DND-41 (cell line): ENCODE data around the gene ZNF280A.

Source experiments
- ATAC-seq: fragments of 200-7000 bp; cut with Tn5 transposase; 3 replicates; pipeline ENCODE4 v1.9.1; 2021; ENCODE audit warnings: low read depth; ENCODE audit not compliant: insufficient read depth
- DNase-seq: peaks from one replicate; pipeline ENCODE4 v3.0.0-alpha.2; 2020
- H2AFZ ChIP-seq: 2 replicates; pipeline ENCODE4 v1.6.0; 2012; ENCODE audit warnings: low read depth, low read length
- H3K27ac ChIP-seq: 2 replicates; pipeline ENCODE4 v1.5.1; 2012; ENCODE audit warnings: low read length, inconsistent platforms
- H3K27me3 ChIP-seq: fragments of 200-600 bp; sonication (generic); 2 replicates; pipeline ENCODE4 v1.6.0; 2012; ENCODE audit warnings: low read length, mild to moderate bottlenecking, inconsistent platforms; ENCODE audit not compliant: insufficient read depth, poor library complexity
- H3K36me3 ChIP-seq: 2 replicates; pipeline ENCODE4 v1.5.1; 2012; ENCODE audit warnings: low read length, inconsistent platforms; ENCODE audit not compliant: insufficient read depth
- H3K4me1 ChIP-seq: 2 replicates; pipeline ENCODE4 v1.5.1; 2012; ENCODE audit warnings: mild to moderate bottlenecking, low read length; ENCODE audit not compliant: insufficient read depth
- H3K4me2 ChIP-seq: 2 replicates; pipeline ENCODE4 v1.6.0; 2012; ENCODE audit warnings: mild to moderate bottlenecking, moderate library complexity, low read length, inconsistent platforms; ENCODE audit not compliant: insufficient read depth
- H3K4me3 ChIP-seq, 2 experiments: fragments of 200-600 bp in 1 of 2; shearing (Covaris generic) in 1 of 2; 2 replicates each; pipeline ENCODE4 v1.5.1; 2012 to 2016; ENCODE audit warnings: inconsistent platforms in 2 of 2, low read length in 2 of 2, mild to moderate bottlenecking in 2 of 2, low read depth in 1 of 2, moderate library complexity in 1 of 2
- H3K79me2 ChIP-seq: 2 replicates; pipeline ENCODE4 v1.6.0; 2012; ENCODE audit warnings: low read length, inconsistent platforms; ENCODE audit not compliant: insufficient read depth
- H3K9ac ChIP-seq: 2 replicates; pipeline ENCODE4 v1.6.0; 2012; ENCODE audit warnings: low read depth, mild to moderate bottlenecking, inconsistent platforms, low read length, moderate library complexity
- H3K9me3 ChIP-seq: 2 replicates; pipeline ENCODE4 v1.5.1; 2012; ENCODE audit warnings: low read length, moderate library complexity, mild to moderate bottlenecking, inconsistent platforms; ENCODE audit not compliant: insufficient read depth, severe bottlenecking
- H4K20me1 ChIP-seq: 2 replicates; pipeline ENCODE4 v1.6.0; 2012; ENCODE audit warnings: low read length; ENCODE audit not compliant: insufficient read depth
- EZH2 ChIP-seq: IDR thresholded peaks from 3 replicates; pipeline ENCODE4 v1.6.1; 2012; ENCODE audit warnings: borderline replicate concordance, low read depth, mild to moderate bottlenecking, moderate library complexity, low read length, inconsistent platforms; ENCODE audit not compliant: severe bottlenecking
- TF ChIP-seq, protein P1 (sequence below): IDR thresholded peaks from 2 replicates; pipeline ENCODE4 v1.5.1; 2012; ENCODE audit warnings: borderline replicate concordance, low read length, moderate library complexity, mild to moderate bottlenecking; ENCODE audit not compliant: poor library complexity, severe bottlenecking; ENCODE audit errors: extremely low read depth

ZNF280A gene

DNA sequence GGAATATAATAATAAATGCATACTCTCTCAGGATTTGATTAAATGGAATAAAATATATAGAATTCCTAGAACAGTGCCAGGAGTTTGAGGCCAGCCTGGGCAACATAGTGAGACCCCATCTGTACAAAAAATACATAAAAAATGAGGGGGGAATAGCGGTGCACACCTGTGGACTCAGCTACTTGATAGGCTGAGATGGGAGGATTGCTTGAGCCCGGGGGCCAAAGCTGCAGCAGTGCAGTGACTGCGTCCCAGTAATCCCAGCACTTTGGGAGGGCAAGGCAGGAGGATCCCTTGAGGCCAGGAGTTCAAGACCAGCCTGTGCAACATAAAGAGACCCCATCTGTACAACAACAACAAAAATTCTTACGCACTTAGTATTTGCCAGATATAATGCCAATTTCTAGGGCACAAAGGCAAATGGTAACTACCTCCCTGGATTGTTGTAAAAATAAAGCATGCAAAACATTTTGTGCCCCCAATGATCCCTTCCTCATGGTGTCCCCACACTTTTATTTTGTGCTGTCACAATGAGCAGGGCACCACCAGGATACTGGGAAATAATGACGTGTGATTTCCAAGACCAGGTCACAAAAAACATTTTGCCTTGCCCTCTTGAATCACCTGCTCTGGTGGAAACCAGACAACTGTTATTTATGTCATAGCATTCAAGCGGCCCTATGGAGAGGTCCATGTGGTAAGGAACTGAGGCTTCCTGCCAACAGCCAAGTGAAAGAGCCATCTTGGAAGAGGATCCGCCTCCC lies 18.3 kb upstream of the ZNF280A start:
- Histone ChIP-seq H3K4me3 (no peak overlapping the region), H3K36me3 (no peaks in the 10 kb centered on the region), H3K4me1 (no peaks in the 10 kb centered on the region), H2AFZ (no peak overlapping the region), H3K9ac (no peak overlapping the region), H3K27ac (no peak overlapping the region), H3K79me2 (no peaks in the 10 kb centered on the region), H3K4me2 (no peak overlapping the region), H4K20me1 (no peaks in the 10 kb centered on the region), H3K27me3 (no peaks in the 10 kb centered on the region), H3K9me3 (no peaks in the 10 kb centered on the region)
- ATAC-seq (no peak), DNase-seq (no peak)
- TF ChIP-seq, protein P1, sequence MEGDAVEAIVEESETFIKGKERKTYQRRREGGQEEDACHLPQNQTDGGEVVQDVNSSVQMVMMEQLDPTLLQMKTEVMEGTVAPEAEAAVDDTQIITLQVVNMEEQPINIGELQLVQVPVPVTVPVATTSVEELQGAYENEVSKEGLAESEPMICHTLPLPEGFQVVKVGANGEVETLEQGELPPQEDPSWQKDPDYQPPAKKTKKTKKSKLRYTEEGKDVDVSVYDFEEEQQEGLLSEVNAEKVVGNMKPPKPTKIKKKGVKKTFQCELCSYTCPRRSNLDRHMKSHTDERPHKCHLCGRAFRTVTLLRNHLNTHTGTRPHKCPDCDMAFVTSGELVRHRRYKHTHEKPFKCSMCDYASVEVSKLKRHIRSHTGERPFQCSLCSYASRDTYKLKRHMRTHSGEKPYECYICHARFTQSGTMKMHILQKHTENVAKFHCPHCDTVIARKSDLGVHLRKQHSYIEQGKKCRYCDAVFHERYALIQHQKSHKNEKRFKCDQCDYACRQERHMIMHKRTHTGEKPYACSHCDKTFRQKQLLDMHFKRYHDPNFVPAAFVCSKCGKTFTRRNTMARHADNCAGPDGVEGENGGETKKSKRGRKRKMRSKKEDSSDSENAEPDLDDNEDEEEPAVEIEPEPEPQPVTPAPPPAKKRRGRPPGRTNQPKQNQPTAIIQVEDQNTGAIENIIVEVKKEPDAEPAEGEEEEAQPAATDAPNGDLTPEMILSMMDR, result no peak
- no peak for TF ChIP-seq EZH2

DNA sequence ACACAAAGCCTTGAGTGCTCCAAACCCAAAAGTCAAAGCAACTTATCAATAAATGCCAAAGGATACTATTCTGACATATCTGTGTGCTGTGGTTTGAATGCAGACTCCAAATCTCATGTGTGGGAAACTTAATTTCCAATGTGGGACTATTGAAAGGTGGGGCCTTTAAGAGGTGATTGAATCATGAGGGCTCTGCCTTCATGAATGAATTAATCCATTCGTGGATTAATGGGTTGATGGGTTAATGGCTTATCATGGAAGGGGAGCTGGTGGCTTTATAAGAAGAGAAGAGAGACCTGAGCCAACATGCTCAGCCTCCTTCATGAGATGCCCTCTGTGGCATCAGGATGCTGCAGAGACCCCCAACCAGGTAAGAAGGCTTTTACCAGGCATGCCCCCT lies 16.8 kb upstream of the ZNF280A start:
- no peaks in the 10 kb centered on the region for H4K20me1 ChIP-seq
- TF ChIP-seq EZH2, result no peak
- TF ChIP-seq, protein P1, result no peak
- no peaks in the 10 kb centered on the region for H3K27me3 ChIP-seq
- no peak for DNase-seq
- H3K36me3 ChIP-seq, result no peaks in the 10 kb centered on the region
- H3K79me2 ChIP-seq, result no peaks in the 10 kb centered on the region
- H3K4me3 ChIP-seq, result no peak overlapping the region
- H3K9me3 ChIP-seq, result no peaks in the 10 kb centered on the region
- no peak overlapping the region for H2AFZ ChIP-seq
- no peak overlapping the region for H3K27ac ChIP-seq
- no peaks in the 10 kb centered on the region for H3K4me1 ChIP-seq
- no peak overlapping the region for H3K9ac ChIP-seq
- H3K4me2 ChIP-seq, result no peak overlapping the region
- ATAC-seq, result no peak

DNA sequence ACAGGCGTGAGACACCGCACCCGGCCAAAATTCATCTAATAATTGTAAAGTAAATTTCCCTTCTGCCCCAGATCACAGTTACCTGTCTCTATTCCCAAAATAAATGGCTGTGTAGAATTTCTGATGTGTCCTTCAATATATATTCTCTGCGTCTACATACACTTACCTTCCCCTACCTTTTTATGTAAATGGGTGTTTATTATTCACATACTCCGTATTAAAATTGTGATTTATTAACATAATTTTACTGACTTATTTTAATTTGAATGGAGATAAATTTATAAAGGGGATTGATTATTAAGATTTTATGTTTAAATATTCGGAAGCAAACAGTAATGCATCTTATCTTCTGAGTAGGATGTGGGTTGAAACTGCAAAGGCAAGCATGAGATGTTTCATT lies 16.4 kb upstream of the ZNF280A start:
- Histone ChIP-seq H3K36me3 (no peaks in the 10 kb centered on the region), H4K20me1 (no peaks in the 10 kb centered on the region), H3K27me3 (no peaks in the 10 kb centered on the region), H3K9ac (no peak overlapping the region), H3K4me3 (no peak overlapping the region), H3K4me2 (no peak overlapping the region), H3K4me1 (no peaks in the 10 kb centered on the region), H3K79me2 (no peaks in the 10 kb centered on the region), H2AFZ (no peak overlapping the region), H3K9me3 (no peaks in the 10 kb centered on the region), H3K27ac (no peak overlapping the region)
- no peak for ATAC-seq
- TF ChIP-seq EZH2, result no peak
- TF ChIP-seq, protein P1, result no peak
- DNase-seq, result no peak
